ENCODE data around the gene ZIC4. TPM values are rescaled to one million over a fixed set of nuclear protein-coding genes. Genes with fewer than 3 reads are reported as not detected.

ZIC4 gene
- total and polyA plus RNA-seq, 10 of the 15 experiments (the other 5 are each of a cell fraction or from before 2014, with no cell fraction given), result not detected

GRCh38 chr3:147394884-147395225 lies 11.5 kb downstream of the ZIC4 start:
- Histone ChIP-seq H3K4me3 (no peak overlapping the region), H3K4me1 (ENCODE audit: control insufficient read depth, insufficient read depth, low read length) (no peaks in the 10 kb centered on the region), H3K9ac (ENCODE audit: control insufficient read depth, insufficient read depth, low read length) (no peak overlapping the region), H2AFZ (ENCODE audit: control insufficient read depth, low read depth, low read length) (no peak overlapping the region), H3K4me2 (ENCODE audit: control insufficient read depth, insufficient read depth) (no peak overlapping the region), H3K27me3 (replicated peaks in 1 of 2; ENCODE audit: control insufficient read depth in 2 of 2, insufficient read depth in 2 of 2, low read length in 1 of 2) (peaks cover 2 to 11% of the 10 kb centered on the region in 2 experiments), H3K27ac (ENCODE audit: control insufficient read depth, insufficient read depth) (no peak overlapping the region), H4K20me1 (ENCODE audit: control insufficient read depth, insufficient read depth) (no peaks in the 10 kb centered on the region), H3K9me3 (replicated peaks; ENCODE audit: control insufficient read depth, insufficient read depth, low read length) (peaks cover 8% of the 10 kb centered on the region; the same call in 2 of the 3 replicates), H3K79me2 (ENCODE audit: control insufficient read depth, insufficient read depth, low read length) (no peaks in the 10 kb centered on the region), H3K36me3 (ENCODE audit: control insufficient read depth in 2 of 2, insufficient read depth in 2 of 2, low read length in 1 of 2) (no peaks in the 10 kb centered on the region)
- POLR2A ChIA-PET, result no interaction called here
- ATAC-seq, result no peak
- no TSS peak for BruUV-seq (replicated peaks)
- TF ChIP-seq YY1 (IDR thresholded peaks at IDR 0.05; ENCODE audit: low read depth, low read length) (no peak), BRCA1 (IDR thresholded peaks at IDR 0.05; ENCODE audit: low read depth, low read length) (no peak), TBL1XR1 (IDR thresholded peaks at IDR 0.05; ENCODE audit: low read depth, low read length) (no peak), NKRF (conservative IDR thresholded peaks at IDR 0.05) (no peak), RB1 (IDR thresholded peaks at IDR 0.05; ENCODE audit: borderline replicate concordance) (no peak), RBBP5 (conservative IDR thresholded peaks at IDR 0.05) (no peak), RAD51 (IDR thresholded peaks at IDR 0.05) (no peak), ZNF622 (IDR thresholded peaks at IDR 0.05) (no peak), ZBTB11 (CRISPR knock-in tag; IDR thresholded peaks at IDR 0.05) (no peak)
- no peak for DNase-seq (ENCODE audit: low read depth, low spot score)
- intact Hi-C loops (cut with micrococcal nuclease; ENCODE audit: unreplicated experiment) (no loop called here), in situ Hi-C loops (cut with MboI) (no loop called here)
- no peak for FAIRE-seq
- WGBS (ENCODE audit: insufficient coverage, insufficient replicate concordance, low lambda C conversion rate, missing lambda C conversion rate), result 26% methylated on average over 5 of the region's 5 CpGs
- RAD21 ChIA-PET (ENCODE audit: unreplicated experiment), result no interaction called here
- CTCF ChIA-PET, result no interaction called here
- SMC1A ChIA-PET (ENCODE audit: uncharacterized antibody, unreplicated experiment), result interaction anchor here (0.6 kb wide), 1 partner anchor 66 kb away, joined by 3 read pairs; no protein-coding TSS in a partner anchor

All from GM12878 (cell line).